Type B pancreatic cell (in vitro differentiated cells): ENCODE results near the gene RCBTB1. TPM values are rescaled to one million over a fixed set of nuclear protein-coding genes. Genes with fewer than 3 reads are reported as not detected.

ENCODE experiments used
- DNase-seq: peaks from one replicate; pipeline ENCODE4 v3.0.0; 2021; ENCODE audit warnings: mixed read lengths; ENCODE audit not compliant: unreplicated experiment; ENCODE audit errors: extremely low spot score
- H3K27ac Mint-ChIP-seq: 2 replicates; pipeline ENCODE4 v1.8.0; 2021; ENCODE audit warnings: mild to moderate bottlenecking, mixed read lengths
- H3K27me3 Mint-ChIP-seq: 2 replicates; pipeline ENCODE4 v1.8.0; 2021; ENCODE audit warnings: mixed read lengths
- H3K36me3 Mint-ChIP-seq: 2 replicates; pipeline ENCODE4 v1.8.0; 2021; ENCODE audit warnings: mixed read lengths
- H3K4me1 Mint-ChIP-seq: one replicate; pipeline ENCODE4 v1.8.0; 2021; ENCODE audit warnings: mixed read lengths; ENCODE audit not compliant: unreplicated experiment
- H3K4me3 Mint-ChIP-seq: 2 replicates; pipeline ENCODE4 v1.8.0; 2021; ENCODE audit warnings: mild to moderate bottlenecking, mixed read lengths
- H3K9me3 Mint-ChIP-seq: 2 replicates; pipeline ENCODE4 v1.8.0; 2021; ENCODE audit warnings: mixed read lengths
- CTCF ChIP-seq: fragments of 200-600 bp; sonication (generic); conservative IDR thresholded peaks from 2 replicates; pipeline ENCODE4 v1.5.0; 2021; ENCODE audit warnings: antibody characterized with exemption, mild to moderate bottlenecking
- total RNA-seq: library from RNA; stranded (reverse); gene quantifications from 2 replicates; pipeline ENCODE4 v1.2.1, GENCODE V29; 2021; ENCODE audit warnings: low replicate concordance

Gene RCBTB1
- total RNA-seq, 1 donor from 2014 or later = 30.7 TPM

- Mint-ChIP-seq H3K9me3 (no peaks in the 10 kb centered on the region), H3K36me3 (peaks cover 38% of the 10 kb centered on the region), H3K4me3 (no peak overlapping the region), H3K4me1 (no peaks in the 10 kb centered on the region), H3K27me3 (no peaks in the 10 kb centered on the region), H3K27ac (no peak overlapping the region)
- TF ChIP-seq CTCF = no peak
- DNase-seq = no peak
These were observed 52.8 kb downstream of the RCBTB1 start for GRCh38 chr13:49532593-49532992.

GRCh38 chr13:49530457-49530856 lies 54.9 kb downstream of the RCBTB1 start:
- H3K4me3 Mint-ChIP-seq = no peak overlapping the region
- DNase-seq = no peak
- H3K36me3 Mint-ChIP-seq = peaks cover 27% of the 10 kb centered on the region
- TF ChIP-seq CTCF = no peak
- no peaks in the 10 kb centered on the region for H3K27me3 Mint-ChIP-seq
- no peak overlapping the region for H3K27ac Mint-ChIP-seq
- H3K4me1 Mint-ChIP-seq = no peaks in the 10 kb centered on the region
- H3K9me3 Mint-ChIP-seq = no peaks in the 10 kb centered on the region

GRCh38 chr13:49528161-49528560 lies 57.2 kb downstream of the RCBTB1 start:
- H3K4me1 Mint-ChIP-seq = no peaks in the 10 kb centered on the region
- no peak for TF ChIP-seq CTCF
- no peak overlapping the region for H3K4me3 Mint-ChIP-seq
- H3K27ac Mint-ChIP-seq = no peak overlapping the region
- H3K36me3 Mint-ChIP-seq = peaks cover 19% of the 10 kb centered on the region
- H3K27me3 Mint-ChIP-seq = no peaks in the 10 kb centered on the region
- no peak for DNase-seq
- H3K9me3 Mint-ChIP-seq = no peaks in the 10 kb centered on the region

GRCh38 chr13:49527123-49527522 lies 58.2 kb downstream of the RCBTB1 start:
- Mint-ChIP-seq H3K27ac (no peak overlapping the region), H3K36me3 (peaks cover 11% of the 10 kb centered on the region), H3K4me3 (no peak overlapping the region), H3K27me3 (no peaks in the 10 kb centered on the region), H3K4me1 (no peaks in the 10 kb centered on the region), H3K9me3 (no peaks in the 10 kb centered on the region)
- no peak for TF ChIP-seq CTCF
- DNase-seq = no peak

- H3K27me3 Mint-ChIP-seq = no peaks in the 10 kb centered on the region
- no peaks in the 10 kb centered on the region for H3K9me3 Mint-ChIP-seq
- H3K27ac Mint-ChIP-seq = peak overlapping the region; percentile 29
- TF ChIP-seq CTCF = no peak
- no peak for DNase-seq
- no peaks in the 10 kb centered on the region for H3K4me1 Mint-ChIP-seq
- peaks cover 1% of the 10 kb centered on the region for H3K36me3 Mint-ChIP-seq
- H3K4me3 Mint-ChIP-seq = no peak overlapping the region
These were observed 60.4 kb downstream of the RCBTB1 start for GRCh38 chr13:49524740-49525501.

- no peak for DNase-seq
- Mint-ChIP-seq H3K4me3 (no peak overlapping the region), H3K36me3 (peaks cover 7% of the 10 kb centered on the region), H3K27ac (no peak overlapping the region), H3K9me3 (no peaks in the 10 kb centered on the region), H3K4me1 (peaks cover 4% of the 10 kb centered on the region), H3K27me3 (no peaks in the 10 kb centered on the region)
- no peak for TF ChIP-seq CTCF
These were observed 64.1 kb downstream of the RCBTB1 start for GRCh38 chr13:49521224-49521623.
